Caco-2 (cell line): Measurements from ENCODE around the gene KIF1A. TPM values are rescaled to one million over a fixed set of nuclear protein-coding genes. Genes with fewer than 3 reads are reported as not detected.

Experiments used
- BruUV-seq: library from RNA; stranded (reverse); fragments of 400-500 nt; replicated peaks from 2 replicates; lab custom pipeline; 2021; lab: Mats Ljungman, UMichigan
- CTCF ChIA-PET: fragments of 300-600 bp; sonication (Branson Sonifier 250); formaldehyde crosslinking; loops from one replicate; lab custom pipeline; 2022; ENCODE audit warnings: antibody characterized with exemption; lab: Charles Lee
- POLR2A ChIA-PET: fragments of 300-600 bp; sonication (Branson Sonifier 250); formaldehyde crosslinking; loops from one replicate; lab custom pipeline; 2022; ENCODE audit warnings: antibody characterized with exemption; lab: Charles Lee
- DNase-seq, 2 experiments: peaks; one replicate each; pipeline versions ENCODE4 v3.0.0 to v3.0.0-alpha.2; 2020 to 2022
- H3K27me3 ChIP-seq: replicated peaks from 2 replicates; pipeline ENCODE4 v1.6.0; 2011; ENCODE audit warnings: low read length; ENCODE audit not compliant: control insufficient read depth, insufficient read depth
- H3K36me3 ChIP-seq: 2 replicates; pipeline ENCODE4 v1.5.1; 2011; ENCODE audit warnings: low read length; ENCODE audit not compliant: control insufficient read depth, insufficient read depth
- H3K4me1 ChIP-seq: fragments of 250-450 bp; sonication (Bioruptor Pico); 2 replicates; pipeline ENCODE4 v1.5.1; 2020; ENCODE audit warnings: mild to moderate bottlenecking
- H3K4me3 ChIP-seq: 2 replicates; pipeline ENCODE4 v1.5.1; 2011; ENCODE audit warnings: low read depth, mild to moderate bottlenecking, control low read depth, low read length
- H3K9me3 ChIP-seq: fragments of 250-450 bp; sonication (Bioruptor Pico); 2 replicates; pipeline ENCODE4 v1.5.1; 2020; ENCODE audit warnings: mild to moderate bottlenecking, moderate library complexity
- H3K27ac Mint-ChIP-seq: one replicate; pipeline ENCODE4 v1.8.0; 2022; ENCODE audit warnings: mixed read lengths; ENCODE audit not compliant: unreplicated experiment
- H3K27me3 Mint-ChIP-seq: one replicate; pipeline ENCODE4 v1.8.0; 2022; ENCODE audit warnings: mixed read lengths; ENCODE audit not compliant: insufficient read depth, unreplicated experiment
- H3K36me3 Mint-ChIP-seq: one replicate; pipeline ENCODE4 v1.8.0; 2022; ENCODE audit warnings: mild to moderate bottlenecking, mixed read lengths; ENCODE audit not compliant: insufficient read depth, unreplicated experiment
- H3K4me1 Mint-ChIP-seq: one replicate; pipeline ENCODE4 v1.8.0; 2022; ENCODE audit warnings: low read depth, mixed read lengths; ENCODE audit not compliant: unreplicated experiment
- H3K4me3 Mint-ChIP-seq: one replicate; pipeline ENCODE4 v1.8.0; 2022; ENCODE audit warnings: mild to moderate bottlenecking, moderate library complexity, mixed read lengths; ENCODE audit not compliant: unreplicated experiment
- H3K9me3 Mint-ChIP-seq: one replicate; pipeline ENCODE4 v1.8.0; 2022; ENCODE audit warnings: mixed read lengths; ENCODE audit not compliant: unreplicated experiment
- intact Hi-C: fragments of 100-400 bp; cut with micrococcal nuclease; formaldehyde crosslinking; loops from one replicate; pipeline ENCODE4 v1.10.0; 2022; ENCODE audit not compliant: unreplicated experiment
- total RNA-seq: library from RNA; stranded (reverse); gene quantifications from 2 replicates; pipeline ENCODE4 v1.2.3, GENCODE V29; 2022
- TF ChIP-seq, protein P1 (sequence below), 2 experiments: fragments of 200-600 bp in 1 of 2; IDR thresholded peaks; 1 replicate in 1 of 2; 2 replicates in 1 of 2; pipeline versions ENCODE4 v1.5.1 to v1.8.0; 2011 to 2022; ENCODE audit warnings: antibody characterized with exemption in 1 of 2, control low read depth in 1 of 2, inconsistent platforms in 1 of 2, low read depth in 1 of 2, low read length in 1 of 2, mild to moderate bottlenecking in 1 of 2, moderate library complexity in 1 of 2; ENCODE audit not compliant: insufficient read depth in 1 of 2, severe bottlenecking in 1 of 2, unreplicated experiment in 1 of 2

The KIF1A gene
- total RNA-seq, 1 experiment from 2014 or later: 33.1 TPM

DNA sequence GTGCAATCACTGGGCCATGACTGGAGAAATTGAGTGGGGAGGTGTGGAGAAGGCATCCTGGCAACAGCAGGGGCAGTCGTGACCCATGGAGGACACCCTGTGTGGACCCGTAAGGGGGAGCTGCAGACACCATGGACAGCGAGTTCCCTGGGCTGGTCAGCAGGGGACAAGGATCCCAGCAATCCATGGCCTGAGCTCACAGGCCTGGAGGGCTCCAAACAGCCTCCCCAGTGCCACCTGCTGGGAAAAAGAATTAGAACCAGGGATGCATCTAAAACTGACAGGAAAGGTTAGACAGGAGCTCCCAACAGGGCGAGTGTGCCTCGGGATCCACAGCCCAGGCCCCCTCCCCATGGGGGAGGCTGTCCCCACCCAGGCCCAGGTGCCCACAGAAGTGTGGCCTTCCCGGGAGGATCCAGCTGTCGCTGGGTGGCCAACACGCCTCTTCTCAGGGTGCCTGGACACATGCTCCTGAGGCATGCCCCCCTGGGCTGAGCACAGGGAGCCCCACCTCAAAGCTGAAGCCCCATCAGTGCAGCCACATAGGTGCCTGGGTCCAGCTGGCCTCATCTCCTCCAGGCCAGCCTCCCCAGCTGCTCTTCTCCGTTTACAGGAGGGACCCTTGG is 20.5 kb upstream of the KIF1A start:
- Mint-ChIP-seq H3K4me1 (no peaks in the 10 kb centered on the region), H3K27ac (no peak overlapping the region), H3K36me3 (no peaks in the 10 kb centered on the region), H3K9me3 (no peaks in the 10 kb centered on the region), H3K4me3 (no peak overlapping the region), H3K27me3 (peaks cover 15% of the 10 kb centered on the region)
- intact Hi-C loops: loop anchor here (1.0 kb wide), 2 partner anchors 30 to 117 kb away; no protein-coding TSS in a partner anchor
- peak; percentile 78 to 81 for DNase-seq
- TF ChIP-seq, protein P1, sequence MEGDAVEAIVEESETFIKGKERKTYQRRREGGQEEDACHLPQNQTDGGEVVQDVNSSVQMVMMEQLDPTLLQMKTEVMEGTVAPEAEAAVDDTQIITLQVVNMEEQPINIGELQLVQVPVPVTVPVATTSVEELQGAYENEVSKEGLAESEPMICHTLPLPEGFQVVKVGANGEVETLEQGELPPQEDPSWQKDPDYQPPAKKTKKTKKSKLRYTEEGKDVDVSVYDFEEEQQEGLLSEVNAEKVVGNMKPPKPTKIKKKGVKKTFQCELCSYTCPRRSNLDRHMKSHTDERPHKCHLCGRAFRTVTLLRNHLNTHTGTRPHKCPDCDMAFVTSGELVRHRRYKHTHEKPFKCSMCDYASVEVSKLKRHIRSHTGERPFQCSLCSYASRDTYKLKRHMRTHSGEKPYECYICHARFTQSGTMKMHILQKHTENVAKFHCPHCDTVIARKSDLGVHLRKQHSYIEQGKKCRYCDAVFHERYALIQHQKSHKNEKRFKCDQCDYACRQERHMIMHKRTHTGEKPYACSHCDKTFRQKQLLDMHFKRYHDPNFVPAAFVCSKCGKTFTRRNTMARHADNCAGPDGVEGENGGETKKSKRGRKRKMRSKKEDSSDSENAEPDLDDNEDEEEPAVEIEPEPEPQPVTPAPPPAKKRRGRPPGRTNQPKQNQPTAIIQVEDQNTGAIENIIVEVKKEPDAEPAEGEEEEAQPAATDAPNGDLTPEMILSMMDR (IDR thresholded peaks at IDR 0.05; ENCODE audit: insufficient read depth in 1 of 2, low read depth in 1 of 2, low read length in 1 of 2, severe bottlenecking in 1 of 2, unreplicated experiment in 1 of 2): peak; percentile 66 to 69
- ChIA-PET CTCF (interaction anchor here (0.5 to 1.9 kb wide), 24 partner anchors 9 to 378 kb away, joined by 3 to 28 read pairs (median 3); partner anchors contain the start of gene KIF1A), POLR2A (interaction anchor here (0.5 to 1.0 kb wide), 2 partner anchors 15 to 17 kb away, joined by 3 to 9 read pairs; no protein-coding TSS in a partner anchor)
- Histone ChIP-seq H3K4me1 (no peaks in the 10 kb centered on the region), H3K4me3 (no peak overlapping the region), H3K9me3 (no peaks in the 10 kb centered on the region), H3K36me3 (no peaks in the 10 kb centered on the region), H3K27me3 (no peaks in the 10 kb centered on the region)
- no TSS peak for BruUV-seq

DNA sequence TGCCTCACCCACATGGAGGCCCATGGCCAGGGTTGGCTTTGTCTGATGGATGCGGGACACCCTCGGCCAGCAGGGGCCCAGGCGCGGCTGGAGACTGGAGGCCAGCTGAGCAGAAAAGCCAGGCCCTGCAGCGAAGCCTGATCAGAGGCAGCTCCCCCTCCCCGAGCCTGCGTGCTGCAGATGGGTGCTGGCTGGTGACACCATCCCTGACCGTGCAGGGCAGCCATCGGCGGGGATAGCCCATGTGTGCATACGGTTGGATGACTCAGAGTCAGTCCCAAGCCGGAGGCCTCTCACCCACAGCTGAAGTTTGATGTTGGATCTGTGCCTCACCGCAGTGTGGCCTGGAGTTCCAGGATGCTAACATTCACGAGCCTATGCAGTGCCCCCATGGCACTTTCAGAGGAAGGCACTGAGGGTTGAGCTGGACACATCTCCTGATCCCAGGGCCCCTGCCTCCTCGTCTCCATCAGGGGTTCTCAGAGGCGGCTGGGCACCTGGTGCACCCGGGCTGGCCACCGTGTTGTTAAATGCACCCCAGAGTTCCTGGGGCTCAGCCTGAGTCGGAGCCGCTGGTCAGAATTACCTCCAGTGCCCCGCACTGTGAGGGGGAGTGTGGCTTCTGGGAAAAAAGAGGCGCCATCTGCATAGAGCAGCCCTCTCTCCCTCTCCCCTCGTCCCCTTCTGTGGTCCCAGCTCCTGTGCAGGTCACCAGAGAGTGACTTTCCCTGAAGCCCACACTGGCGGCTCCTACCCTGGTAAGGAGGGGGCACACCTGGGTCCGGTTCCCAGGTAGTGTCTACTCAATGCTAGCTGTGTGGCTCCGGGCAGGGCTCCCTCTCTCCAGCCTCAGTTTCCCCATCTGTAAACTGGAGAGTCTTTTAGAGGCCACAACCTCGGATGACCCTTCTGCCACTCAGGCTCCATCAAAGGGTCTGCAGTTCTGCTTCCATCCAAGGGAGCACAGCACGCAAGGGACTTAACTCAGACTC is 19.4 kb upstream of the KIF1A start:
- intact Hi-C loops: loop anchor here (1.0 kb wide), 2 partner anchors 29 to 116 kb away; no protein-coding TSS in a partner anchor
- Mint-ChIP-seq H3K4me1 (no peaks in the 10 kb centered on the region), H3K9me3 (no peaks in the 10 kb centered on the region), H3K27me3 (peaks cover 19% of the 10 kb centered on the region), H3K27ac (no peak overlapping the region), H3K36me3 (no peaks in the 10 kb centered on the region), H3K4me3 (no peak overlapping the region)
- no peak for DNase-seq
- TF ChIP-seq, protein P1 (IDR thresholded peaks at IDR 0.05; ENCODE audit: insufficient read depth in 1 of 2, low read depth in 1 of 2, low read length in 1 of 2, severe bottlenecking in 1 of 2, unreplicated experiment in 1 of 2): no peak
- Histone ChIP-seq H3K27me3 (no peaks in the 10 kb centered on the region), H3K36me3 (no peaks in the 10 kb centered on the region), H3K9me3 (no peaks in the 10 kb centered on the region), H3K4me1 (no peaks in the 10 kb centered on the region), H3K4me3 (no peak overlapping the region)
- CTCF ChIA-PET: interaction anchor here (0.7 to 1.9 kb wide), 16 partner anchors 10 to 223 kb away, joined by 3 to 28 read pairs (median 4); partner anchors contain the start of gene KIF1A
- POLR2A ChIA-PET: interaction anchor here (1.0 kb wide), 1 partner anchor 18 kb away, joined by 3 read pairs; no protein-coding TSS in a partner anchor
- BruUV-seq: no TSS peak

DNA sequence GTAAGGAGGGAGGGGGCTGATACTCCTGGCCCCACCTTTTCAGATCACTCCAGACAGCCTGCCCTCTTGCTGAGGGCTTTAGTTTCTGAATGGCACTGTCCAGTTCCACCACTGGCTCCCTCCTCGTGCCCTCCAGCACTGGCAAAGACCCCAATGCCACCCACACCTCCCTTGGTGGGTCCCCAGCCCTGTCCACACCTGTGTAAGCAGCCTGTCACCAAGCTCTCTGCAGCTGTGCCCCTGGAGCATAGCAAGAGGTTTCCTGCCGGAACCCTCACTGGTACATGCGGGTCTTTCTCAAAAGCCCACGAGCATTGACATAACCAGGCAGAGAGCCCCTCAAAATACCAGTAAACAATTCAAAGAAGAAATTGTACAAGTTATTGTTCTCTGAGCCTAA is 17.6 kb upstream of the KIF1A start:
- DNase-seq: no peak
- H3K4me3 ChIP-seq: no peak overlapping the region
- no TSS peak for BruUV-seq
- H3K36me3 ChIP-seq: no peaks in the 10 kb centered on the region
- Mint-ChIP-seq H3K27ac (no peak overlapping the region), H3K4me1 (no peaks in the 10 kb centered on the region), H3K27me3 (peaks cover 17% of the 10 kb centered on the region), H3K4me3 (no peak overlapping the region), H3K9me3 (no peaks in the 10 kb centered on the region), H3K36me3 (no peaks in the 10 kb centered on the region)
- no peaks in the 10 kb centered on the region for H3K27me3 ChIP-seq
- ChIA-PET POLR2A (no interaction called here), CTCF (no interaction called here)
- TF ChIP-seq, protein P1 (IDR thresholded peaks at IDR 0.05; ENCODE audit: insufficient read depth in 1 of 2, low read depth in 1 of 2, low read length in 1 of 2, severe bottlenecking in 1 of 2, unreplicated experiment in 1 of 2): no peak
- no peaks in the 10 kb centered on the region for H3K4me1 ChIP-seq
- no peaks in the 10 kb centered on the region for H3K9me3 ChIP-seq
- intact Hi-C loops: no loop called here
